Measurements from ENCODE around the gene IRGQ. TPM values are rescaled to one million over a fixed set of nuclear protein-coding genes. Genes with fewer than 3 reads are reported as not detected.
"Not testable (repeated sequence)": the region's sequence is repeated elsewhere in the genome, so short reads cannot be mapped to it uniquely, and the experiment has no call there.

The IRGQ gene
- total RNA-seq, 2 donors from 2014 or later = 13.6 to 16.6 TPM

DNA sequence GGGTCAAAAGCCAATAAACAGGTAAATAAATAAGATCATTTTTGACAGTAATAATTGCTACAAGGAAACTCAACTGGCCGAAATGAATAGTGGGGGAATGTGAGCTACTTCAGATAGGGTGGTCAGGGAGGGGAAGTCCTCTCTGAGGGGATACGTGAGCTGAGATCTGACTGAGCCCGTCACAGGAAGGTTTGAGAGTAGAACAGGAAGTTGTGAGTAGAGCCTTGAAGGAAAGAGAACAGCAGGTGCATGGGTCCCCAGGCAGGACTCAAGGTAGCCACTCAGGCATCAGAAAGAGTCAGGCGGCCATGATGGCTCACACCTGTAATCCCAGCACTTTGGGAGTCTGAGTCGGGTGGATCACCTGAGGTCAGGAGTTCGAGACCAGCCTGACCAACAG is 6.3 kb downstream of the IRGQ start:
- no peak overlapping the region for H3K27ac Mint-ChIP-seq
- DNase-seq (no peak), ATAC-seq (replicated peaks in 1 of 2) (peak in 1 of 2 donors; percentile 31)
- H3K4me3 Mint-ChIP-seq = no peak overlapping the region
- H3K27me3 Mint-ChIP-seq (ENCODE audit: low read depth) = no peaks in the 10 kb centered on the region
- H3K9me3 Mint-ChIP-seq = no peaks in the 10 kb centered on the region
- H3K36me3 Mint-ChIP-seq (ENCODE audit: insufficient read depth in 2 of 2) = peaks cover 5 to 13% of the 10 kb centered on the region in 2 donors
- H3K4me1 Mint-ChIP-seq (ENCODE audit: low read depth) = peaks cover 36% of the 10 kb centered on the region

DNA sequence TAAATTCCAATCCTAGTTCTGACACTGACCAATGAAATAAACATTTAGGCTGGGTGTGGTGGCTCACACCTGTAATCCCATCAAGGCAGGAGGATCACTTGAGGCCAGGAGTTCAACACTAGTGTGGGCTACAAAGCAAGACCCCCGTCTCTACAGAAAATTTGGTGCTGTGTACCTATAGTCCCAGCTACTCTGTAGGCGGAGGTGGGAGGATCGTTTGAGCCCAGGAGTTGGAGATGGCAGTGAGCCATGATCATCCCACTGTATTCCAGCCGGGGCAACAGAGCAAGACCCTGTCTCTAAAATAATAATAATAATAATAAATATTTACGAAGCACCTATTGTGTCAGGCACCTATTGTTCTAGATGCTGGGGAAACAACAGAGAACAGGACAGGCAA is 6.7 kb downstream of the IRGQ start:
- peaks cover 36% of the 10 kb centered on the region for H3K4me1 Mint-ChIP-seq (ENCODE audit: low read depth)
- no peaks in the 10 kb centered on the region for H3K9me3 Mint-ChIP-seq
- H3K27ac Mint-ChIP-seq = peak overlapping the region; percentile 28
- peaks cover 5 to 13% of the 10 kb centered on the region in 2 donors for H3K36me3 Mint-ChIP-seq (ENCODE audit: insufficient read depth in 2 of 2)
- no peak for ATAC-seq (replicated peaks in 1 of 2)
- H3K27me3 Mint-ChIP-seq (ENCODE audit: low read depth) = no peaks in the 10 kb centered on the region
- no peak for DNase-seq
- H3K4me3 Mint-ChIP-seq = no peak overlapping the region

DNA sequence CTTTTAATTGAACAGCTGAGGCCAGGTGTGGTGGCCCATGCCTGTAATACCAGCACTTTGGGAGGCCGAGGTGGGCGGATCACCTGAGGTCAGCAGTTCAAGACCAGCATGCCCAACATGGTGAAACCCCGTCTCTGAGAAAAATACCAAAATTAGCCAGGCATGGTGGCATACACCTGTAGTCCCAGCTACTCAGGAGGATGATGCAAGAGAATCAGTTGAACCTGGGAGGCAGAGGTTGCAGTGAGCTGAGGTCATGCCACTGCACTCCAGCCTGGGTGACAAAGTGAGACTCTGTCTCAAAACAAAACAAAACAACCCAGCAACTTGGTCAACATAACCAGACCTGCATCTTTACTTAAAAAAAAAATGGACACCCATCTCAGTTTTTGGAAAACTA is 8.9 kb downstream of the IRGQ start:
- ATAC-seq (replicated peaks in 1 of 2); DNase-seq; H3K36me3 Mint-ChIP-seq (ENCODE audit: insufficient read depth in 2 of 2); H3K27me3 Mint-ChIP-seq (ENCODE audit: low read depth); H3K4me3 Mint-ChIP-seq; H3K27ac Mint-ChIP-seq; H3K9me3 Mint-ChIP-seq: not testable (repeated sequence)
- H3K4me1 Mint-ChIP-seq (ENCODE audit: low read depth) = peaks cover 24% of the 10 kb centered on the region

DNA sequence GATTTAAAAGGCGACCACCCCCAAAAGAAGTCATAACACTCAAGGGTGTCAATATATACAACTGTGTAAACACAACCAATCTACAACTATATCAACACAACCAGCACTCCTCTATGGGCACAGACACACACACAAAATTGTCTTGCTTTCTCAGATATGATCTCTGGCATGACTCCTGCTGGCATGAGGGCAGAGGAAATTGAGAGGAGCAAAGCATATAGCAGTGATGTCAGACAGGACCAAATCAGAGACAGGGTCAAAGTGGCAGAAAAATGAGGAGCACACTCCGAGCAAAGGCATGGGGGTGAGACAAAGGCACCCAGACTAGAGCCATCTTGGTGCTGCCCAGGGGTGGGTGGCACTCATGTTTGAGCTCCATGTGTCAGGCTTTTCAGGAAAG is 9.6 kb downstream of the IRGQ start:
- no peak overlapping the region for H3K4me3 Mint-ChIP-seq
- H3K4me1 Mint-ChIP-seq (ENCODE audit: low read depth) = peaks cover 24% of the 10 kb centered on the region
- H3K27ac Mint-ChIP-seq = no peak overlapping the region
- peaks cover 0 to 2% of the 10 kb centered on the region in 2 donors for H3K36me3 Mint-ChIP-seq (ENCODE audit: insufficient read depth in 2 of 2)
- ATAC-seq (replicated peaks in 1 of 2) (no peak), DNase-seq (no peak)
- H3K27me3 Mint-ChIP-seq (ENCODE audit: low read depth) = no peaks in the 10 kb centered on the region
- H3K9me3 Mint-ChIP-seq = no peaks in the 10 kb centered on the region

DNA sequence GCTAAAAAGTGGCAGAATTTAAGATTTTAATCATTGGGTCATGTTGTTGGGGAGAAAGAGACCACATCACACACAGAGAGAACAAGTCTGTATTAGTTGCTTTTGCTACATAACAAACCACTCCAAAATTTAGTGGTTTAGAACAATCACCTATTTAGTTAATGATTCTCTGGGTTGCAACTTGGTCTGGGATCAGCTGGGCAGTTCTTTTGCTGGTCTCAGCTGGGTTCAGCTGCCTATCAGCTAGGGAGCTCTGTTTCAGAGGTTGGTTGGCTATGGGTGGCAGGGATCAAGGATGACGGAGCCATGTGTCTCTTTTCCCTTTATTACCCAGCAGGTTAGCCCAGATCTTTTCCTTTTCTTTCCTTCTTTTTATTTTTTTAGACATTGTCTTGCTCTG is 11.4 kb downstream of the IRGQ start:
- no peak for ATAC-seq (replicated peaks in 1 of 2)
- Mint-ChIP-seq H3K27me3 (ENCODE audit: low read depth) (no peaks in the 10 kb centered on the region), H3K27ac (peak overlapping the region; percentile 30), H3K36me3 (ENCODE audit: insufficient read depth in 2 of 2) (peaks cover 0 to 3% of the 10 kb centered on the region in 2 donors), H3K4me1 (ENCODE audit: low read depth) (peaks cover 22% of the 10 kb centered on the region), H3K4me3 (no peak overlapping the region), H3K9me3 (no peaks in the 10 kb centered on the region)
- DNase-seq = no peak

DNA sequence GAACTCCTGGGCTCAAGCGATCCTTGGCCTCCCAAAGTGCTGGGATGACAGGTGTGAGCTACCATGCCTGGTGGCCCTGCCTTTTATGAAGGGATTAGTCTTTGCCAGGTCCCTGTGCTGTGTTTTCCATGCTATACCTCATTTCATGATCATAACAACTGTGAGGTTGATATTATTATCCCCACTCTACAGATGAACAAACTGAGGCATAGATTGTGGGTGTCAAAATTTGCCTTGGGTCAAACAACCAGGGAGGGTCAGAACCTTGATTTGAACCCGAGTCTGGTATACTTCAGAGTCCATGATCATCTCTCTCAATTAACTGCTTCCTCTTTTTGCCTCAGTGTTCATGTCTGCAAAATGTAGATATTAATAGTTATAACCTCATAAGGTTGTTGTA is 13.4 kb downstream of the IRGQ start:
- Mint-ChIP-seq H3K27me3 (ENCODE audit: low read depth) (no peaks in the 10 kb centered on the region), H3K4me3 (no peak overlapping the region), H3K27ac (no peak overlapping the region), H3K9me3 (no peaks in the 10 kb centered on the region), H3K36me3 (ENCODE audit: insufficient read depth in 2 of 2) (peaks cover 0 to 3% of the 10 kb centered on the region in 2 donors), H3K4me1 (ENCODE audit: low read depth) (peaks cover 24% of the 10 kb centered on the region)
- DNase-seq (no peak), ATAC-seq (replicated peaks in 1 of 2) (no peak)

DNA sequence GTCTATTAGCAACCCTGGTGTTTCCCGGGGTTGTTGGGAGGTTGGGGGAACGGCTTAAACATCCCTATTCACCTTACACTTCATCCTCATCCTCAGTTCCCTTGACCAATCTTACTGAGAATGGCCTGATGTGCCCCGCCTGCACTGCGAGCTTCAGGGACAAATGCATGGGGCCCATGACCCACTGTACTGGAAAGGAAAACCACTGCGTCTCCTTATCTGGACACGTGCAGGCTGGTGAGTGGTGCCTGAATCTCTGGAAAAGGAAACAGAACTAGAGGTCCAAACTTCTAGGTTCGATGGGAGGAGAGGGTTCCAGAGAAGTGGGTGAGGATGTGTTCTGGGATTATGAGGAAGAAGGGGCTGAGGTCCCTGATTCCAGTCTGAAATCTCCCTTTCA is 14.5 kb downstream of the IRGQ start:
- Mint-ChIP-seq H3K36me3 (ENCODE audit: insufficient read depth in 2 of 2) (peaks cover 0 to 3% of the 10 kb centered on the region in 2 donors), H3K4me1 (ENCODE audit: low read depth) (peaks cover 25% of the 10 kb centered on the region), H3K4me3 (peak overlapping the region in 1 of 2 donors; percentile 42), H3K27ac (no peak overlapping the region), H3K9me3 (no peaks in the 10 kb centered on the region), H3K27me3 (ENCODE audit: low read depth) (no peaks in the 10 kb centered on the region)
- ATAC-seq (replicated peaks in 1 of 2) (no peak), DNase-seq (no peak)

DNA sequence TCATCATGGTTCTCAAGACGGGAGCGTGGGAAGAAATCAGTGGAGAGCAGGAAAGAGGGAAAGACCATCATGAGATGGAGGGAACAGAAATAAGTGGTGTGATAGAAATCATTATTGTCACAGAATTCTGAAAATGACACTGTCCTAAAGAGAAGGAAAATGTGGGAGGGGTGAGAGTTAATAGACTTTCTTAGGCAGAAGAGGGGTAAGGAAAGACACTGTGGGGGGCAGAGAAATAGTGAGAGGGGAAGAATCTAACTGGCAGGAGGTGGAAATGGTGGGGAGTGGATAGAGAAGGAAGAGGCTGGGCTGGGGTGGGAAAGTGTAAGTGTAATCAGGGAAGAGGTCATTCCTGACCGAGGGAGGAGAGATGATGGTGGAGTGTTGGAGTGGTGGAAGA is 17.1 kb downstream of the IRGQ start:
- H3K4me3 Mint-ChIP-seq = peak overlapping the region; percentile 52 to 76
- peaks cover 43% of the 10 kb centered on the region for H3K4me1 Mint-ChIP-seq (ENCODE audit: low read depth)
- peaks cover 3 to 4% of the 10 kb centered on the region in 2 donors for H3K36me3 Mint-ChIP-seq (ENCODE audit: insufficient read depth in 2 of 2)
- no peaks in the 10 kb centered on the region for H3K27me3 Mint-ChIP-seq (ENCODE audit: low read depth)
- no peak overlapping the region for H3K27ac Mint-ChIP-seq
- H3K9me3 Mint-ChIP-seq = no peaks in the 10 kb centered on the region
- no peak for ATAC-seq (replicated peaks in 1 of 2)
- DNase-seq = no peak

DNA sequence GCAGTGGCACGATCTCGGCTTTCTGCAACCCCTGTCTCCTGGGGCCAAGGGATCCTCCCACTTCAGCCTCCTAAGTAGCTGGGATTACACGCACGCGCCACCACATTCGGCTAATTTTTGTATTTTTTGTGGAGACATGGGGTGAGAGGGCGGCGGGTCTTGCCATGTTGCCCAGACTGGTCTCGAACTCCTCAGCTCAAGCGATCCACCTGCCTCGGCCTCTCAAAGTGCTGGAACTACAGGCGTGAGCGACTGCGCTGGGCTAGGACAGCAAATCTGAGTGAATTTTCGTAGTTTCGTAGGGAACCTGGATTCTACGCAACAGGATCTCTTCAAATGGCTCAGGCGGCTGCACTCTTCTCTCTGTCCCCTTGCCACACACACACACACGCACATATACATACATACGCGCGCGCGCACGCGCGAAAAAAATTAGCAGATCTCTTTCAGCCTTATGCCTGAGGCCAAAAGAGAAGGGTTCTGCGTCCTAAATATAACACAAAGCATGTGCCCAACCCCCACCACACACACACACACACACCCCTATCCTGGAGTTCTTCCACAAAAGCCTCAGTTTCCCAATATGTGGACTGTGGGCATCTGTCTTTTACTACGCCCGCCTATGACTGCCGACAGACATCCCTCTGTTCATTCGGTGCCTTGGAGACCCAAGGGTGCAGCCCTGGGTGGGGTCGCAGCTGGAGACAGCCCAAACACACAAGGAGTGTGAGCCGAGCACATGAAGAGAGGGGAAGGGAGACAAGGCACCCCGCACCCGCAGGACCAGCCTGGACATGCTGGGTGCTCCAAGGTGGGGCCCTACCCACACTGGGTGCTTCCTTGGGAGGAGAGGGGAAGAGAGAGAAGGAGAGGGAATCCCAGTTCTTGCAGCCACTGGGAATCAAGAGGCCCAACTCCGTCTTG is 19.7 kb downstream of the IRGQ start:
- Mint-ChIP-seq H3K27ac (no peak overlapping the region), H3K27me3 (ENCODE audit: low read depth) (no peaks in the 10 kb centered on the region), H3K4me1 (ENCODE audit: low read depth) (peaks cover 55% of the 10 kb centered on the region), H3K36me3 (ENCODE audit: insufficient read depth in 2 of 2) (peaks cover 3 to 4% of the 10 kb centered on the region in 2 donors), H3K9me3 (no peaks in the 10 kb centered on the region), H3K4me3 (peak overlapping the region; percentile 73 to 98)
- DNase-seq = no peak
- peak in 1 of 2 donors; percentile 1 for ATAC-seq (replicated peaks in 1 of 2)

DNA sequence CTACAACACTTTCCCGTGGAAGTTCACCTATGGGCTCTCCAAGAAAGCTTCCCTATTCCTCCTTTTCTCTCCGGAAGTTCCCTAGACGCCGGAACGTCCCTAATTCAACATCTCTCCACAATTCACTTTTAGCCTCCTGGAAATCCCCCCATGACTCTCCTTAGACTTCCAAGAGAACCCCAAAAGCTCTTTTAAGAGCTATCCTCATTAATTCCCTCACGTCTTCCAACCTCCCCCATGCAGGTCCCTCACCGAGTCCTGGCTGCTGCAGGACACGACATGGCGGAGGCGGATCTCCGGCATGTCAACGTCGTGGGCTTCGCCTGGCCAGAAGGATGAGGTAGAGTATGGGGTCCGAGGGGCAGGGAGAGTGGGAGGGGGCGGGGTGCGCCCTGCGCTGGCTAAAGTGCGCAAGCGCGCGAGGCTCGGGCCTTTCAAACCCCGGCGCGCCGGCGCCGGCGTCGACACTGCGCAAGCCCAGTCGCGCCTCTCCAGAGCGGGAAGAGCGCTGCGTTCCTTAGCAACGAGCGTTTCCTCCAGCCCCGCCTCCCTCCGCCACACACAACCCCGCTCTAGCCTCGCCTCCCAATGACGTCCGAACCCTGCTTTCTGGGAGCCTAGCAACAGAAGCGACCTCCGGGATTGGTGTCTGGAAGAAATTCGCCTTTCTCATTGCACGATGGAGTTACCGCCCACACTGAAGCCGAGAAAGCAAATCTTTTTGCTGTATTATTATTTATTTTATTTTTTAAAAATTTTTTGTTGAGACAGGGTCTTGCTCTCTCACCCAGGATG is 20.6 kb downstream of the IRGQ start, which contains the start of the genes PINLYP and XRCC1:
Gene PINLYP (plus strand): TSS at position 646 of the 795 bp plus-strand sequence. CDS start 1,391 bp downstream, outside the sequence.
Gene XRCC1 (minus strand): TSS at position 372 of the 795 bp plus-strand sequence. CDS start 69 bp downstream, at position 303.
- Mint-ChIP-seq H3K27ac (peak within 1 kb of the TSS; percentile 95), H3K4me1 (ENCODE audit: low read depth) (peaks cover 61% of the 10 kb centered on the region), H3K4me3 (peak within 1 kb of the TSS; percentile 98 to 99), H3K9me3 (no peaks in the 10 kb centered on the region), H3K36me3 (ENCODE audit: insufficient read depth in 2 of 2) (peaks cover 3 to 4% of the 10 kb centered on the region in 2 donors), H3K27me3 (ENCODE audit: low read depth) (no peaks in the 10 kb centered on the region)
- peak; percentile 95 to 97 for DNase-seq
- peak; percentile 99 to 100 for ATAC-seq (replicated peaks in 1 of 2)

DNA sequence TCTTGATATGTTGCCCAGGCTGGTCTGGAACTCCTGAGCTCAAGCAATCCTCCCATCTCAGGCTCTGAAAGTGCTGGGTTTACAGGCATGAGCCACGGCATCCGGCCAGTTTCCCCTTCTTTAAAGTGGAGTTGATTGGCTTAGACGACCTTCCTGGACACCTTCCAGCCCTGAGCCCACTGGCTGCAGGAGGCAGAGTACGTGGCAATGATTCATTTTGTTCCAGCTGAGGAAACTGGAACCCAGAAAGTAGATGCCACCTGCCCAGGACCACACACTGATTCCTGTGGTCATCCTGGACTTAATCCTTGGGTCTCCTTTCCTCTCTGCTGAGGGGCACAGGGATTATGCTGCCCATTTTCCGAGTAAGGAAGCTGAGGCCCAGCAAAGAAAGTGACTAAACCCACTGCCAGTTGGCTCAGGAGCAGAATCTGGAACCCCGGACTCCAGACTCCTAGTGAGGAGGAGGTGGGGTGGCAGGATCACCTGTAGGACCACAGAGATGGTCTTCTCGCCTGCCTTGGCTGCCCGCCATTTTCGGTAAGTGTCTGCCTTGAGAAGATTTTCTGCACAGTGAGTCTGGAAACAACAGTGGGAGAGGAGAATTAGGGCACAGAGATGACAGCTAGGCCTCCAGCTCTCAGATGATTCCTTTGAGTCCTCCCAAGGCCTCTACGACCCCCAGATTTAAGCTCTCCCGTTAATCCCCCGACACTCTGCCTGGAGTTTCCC is 21.3 kb downstream of the IRGQ start:
- H3K36me3 Mint-ChIP-seq (ENCODE audit: insufficient read depth in 2 of 2) = peaks cover 0 to 4% of the 10 kb centered on the region in 2 donors
- peak overlapping the region; percentile 98 to 99 for H3K4me3 Mint-ChIP-seq
- peaks cover 61% of the 10 kb centered on the region for H3K4me1 Mint-ChIP-seq (ENCODE audit: low read depth)
- no peaks in the 10 kb centered on the region for H3K9me3 Mint-ChIP-seq
- peak overlapping the region; percentile 95 for H3K27ac Mint-ChIP-seq
- H3K27me3 Mint-ChIP-seq (ENCODE audit: low read depth) = no peaks in the 10 kb centered on the region
- no peak for ATAC-seq (replicated peaks in 1 of 2)
- DNase-seq = no peak

DNA sequence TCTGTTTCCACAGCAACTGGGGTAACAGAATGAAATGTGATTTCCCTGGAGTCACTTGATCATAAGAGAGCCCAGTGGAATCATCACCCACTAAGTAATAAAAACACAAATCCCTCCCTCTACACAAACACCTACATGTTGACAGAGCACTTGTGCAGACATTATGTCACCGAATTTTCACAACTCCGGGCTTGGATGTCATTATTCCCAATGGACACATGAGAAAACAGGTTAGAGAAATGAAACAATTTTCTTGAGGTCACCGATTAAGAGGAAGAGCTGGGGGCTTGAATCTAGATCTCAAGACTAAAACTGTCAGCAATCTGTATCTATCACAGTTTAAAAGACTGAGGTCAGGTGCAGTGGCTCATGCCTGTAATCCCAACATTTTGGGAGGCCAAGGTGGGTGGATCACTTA is 23.8 kb downstream of the IRGQ start:
- H3K36me3 Mint-ChIP-seq (ENCODE audit: insufficient read depth in 2 of 2) = peaks cover 0 to 4% of the 10 kb centered on the region in 2 donors
- H3K4me1 Mint-ChIP-seq (ENCODE audit: low read depth) = peaks cover 53% of the 10 kb centered on the region
- no peak for DNase-seq
- H3K27ac Mint-ChIP-seq = peak overlapping the region; percentile 89
- no peaks in the 10 kb centered on the region for H3K9me3 Mint-ChIP-seq
- H3K27me3 Mint-ChIP-seq (ENCODE audit: low read depth) = no peaks in the 10 kb centered on the region
- H3K4me3 Mint-ChIP-seq = no peak overlapping the region
- ATAC-seq (replicated peaks in 1 of 2) = no peak

Data from activated T-cell treated with anti-CD3 and anti-CD28 coated beads, Interleukin-2, amount 50 U/mL, for 72 hours (primary cell).